GM23248 (cell line): Measurements from ENCODE around the gene IFT74. TPM values are rescaled to one million over a fixed set of nuclear protein-coding genes. Genes with fewer than 3 reads are reported as not detected.

Experiments
- DNase-seq: peaks from one replicate; pipeline ENCODE4 v3.0.0-alpha.2; 2015
- H2AFZ ChIP-seq: fragments of 200-600 bp; sonication (generic); 2 replicates; pipeline ENCODE4 v1.6.1; 2016; ENCODE audit warnings: antibody characterized with exemption
- H3F3A ChIP-seq: fragments of 200-600 bp; sonication (generic); 2 replicates; pipeline ENCODE4 v1.6.1; 2016; ENCODE audit warnings: mild to moderate bottlenecking, antibody characterized with exemption, mixed run types; ENCODE audit not compliant: insufficient read depth
- H3K27ac ChIP-seq: fragments of 200-600 bp; sonication (generic); 2 replicates; pipeline ENCODE4 v1.5.1; 2016; ENCODE audit warnings: mild to moderate bottlenecking
- H3K27me3 ChIP-seq: fragments of 200-600 bp; sonication (generic); replicated peaks from 2 replicates; pipeline ENCODE4 v1.6.1; 2016; ENCODE audit warnings: mild to moderate bottlenecking; ENCODE audit not compliant: insufficient read depth
- H3K36me3 ChIP-seq: fragments of 200-600 bp; sonication (generic); 2 replicates; pipeline ENCODE4 v1.6.1; 2016; ENCODE audit warnings: low read depth, mild to moderate bottlenecking
- H3K4me1 ChIP-seq: fragments of 200-600 bp; sonication (generic); 2 replicates; pipeline ENCODE4 v1.6.1; 2016; ENCODE audit warnings: mild to moderate bottlenecking; ENCODE audit not compliant: insufficient read depth
- H3K4me2 ChIP-seq: fragments of 200-600 bp; sonication (generic); one replicate; pipeline ENCODE4 v1.6.1; 2016; ENCODE audit warnings: mild to moderate bottlenecking; ENCODE audit not compliant: unreplicated experiment
- H3K4me3 ChIP-seq: fragments of 200-600 bp; sonication (generic); 2 replicates; pipeline ENCODE4 v1.5.1; 2016; ENCODE audit warnings: mild to moderate bottlenecking
- H3K79me2 ChIP-seq: fragments of 200-600 bp; sonication (generic); 2 replicates; pipeline ENCODE4 v1.6.1; 2016; ENCODE audit warnings: mild to moderate bottlenecking; ENCODE audit not compliant: insufficient read depth
- H3K9ac ChIP-seq: fragments of 200-600 bp; sonication (generic); 2 replicates; pipeline ENCODE4 v1.6.1; 2016; ENCODE audit warnings: mild to moderate bottlenecking
- H3K9me2 ChIP-seq: fragments of 200-600 bp; sonication (generic); 2 replicates; pipeline ENCODE4 v1.6.1; 2016; ENCODE audit warnings: mixed run types, mild to moderate bottlenecking, moderate library complexity; ENCODE audit not compliant: insufficient read depth
- H3K9me3 ChIP-seq: fragments of 200-600 bp; sonication (generic); one replicate; pipeline ENCODE4 v1.6.1; 2017; ENCODE audit warnings: low read depth
- H4K20me1 ChIP-seq: fragments of 200-600 bp; sonication (generic); 2 replicates; pipeline ENCODE4 v1.6.0; 2016; ENCODE audit not compliant: insufficient read depth
- EZH2 ChIP-seq: fragments of 200-600 bp; sonication (generic); IDR thresholded peaks from 2 replicates; pipeline ENCODE4 v1.6.1; 2018; ENCODE audit warnings: antibody characterized with exemption, mild to moderate bottlenecking; ENCODE audit not compliant: insufficient read depth, poor library complexity, severe bottlenecking
- EZH2phosphoT487 ChIP-seq: fragments of 200-600 bp; sonication (generic); IDR thresholded peaks from 2 replicates; pipeline ENCODE4 v1.6.1; 2018; ENCODE audit warnings: antibody characterized with exemption, moderate library complexity, mild to moderate bottlenecking, low read depth; ENCODE audit not compliant: insufficient read depth
- whole genome bisulfite sequencing, 2 experiments: methylation state at CpG; one replicate each; pipeline ENCODE4 v1.1.6; 2015 to 2017; ENCODE audit warnings: low lambda C conversion rate in 2 of 2, low coverage in 1 of 2; ENCODE audit errors: missing lambda C conversion rate in 2 of 2; 5-methylcytosine and 5-hydroxymethylcytosine counted together
- in situ Hi-C: fragments of 300-500 bp; cut with MboI; formaldehyde crosslinking; loops from 2 replicates; pipeline ENCODE4 v1.15.0; 2020
- polyA plus RNA-seq: library from polyadenylated mRNA; unstranded; fragments of >200 nt; fragmentation: Nextera tagmentation; extraction: Ambion mirVana; gene quantifications from 2 replicates; pipeline ENCODE4 v1.2.1, GENCODE V29; 2016
- total RNA-seq: library from RNA; depleted of rRNA; stranded (reverse); fragments of >200 nt; shearing (Covaris generic); gene quantifications from 2 replicates; pipeline ENCODE4 v1.2.3, GENCODE V29; 2014

IFT74 gene
- total and polyA plus RNA-seq, 2 experiments from 2014 or later = 10.1 to 20.9 TPM

DNA sequence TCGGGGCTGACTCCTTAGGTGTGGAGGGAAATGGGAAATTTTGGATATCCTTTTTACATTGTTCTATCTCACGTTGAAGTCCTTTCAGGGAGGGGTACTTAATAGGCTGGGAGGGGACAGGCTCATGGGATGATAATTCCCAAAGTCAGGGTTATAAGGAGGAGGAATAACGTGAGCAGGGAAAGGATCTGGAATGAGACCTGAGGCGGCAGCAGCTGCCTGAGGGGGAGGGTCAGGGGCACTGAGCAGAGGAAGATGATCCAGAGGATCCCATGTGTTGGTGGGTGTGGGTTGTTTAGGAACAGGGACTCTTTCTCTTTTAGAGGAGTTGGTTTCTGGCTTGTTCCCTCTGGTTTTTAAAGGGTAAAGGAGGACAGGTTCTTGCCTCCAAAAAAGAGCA is 18.7 kb downstream of the IFT74 start:
- H3K27ac ChIP-seq = no peak overlapping the region
- no peak overlapping the region for H3K4me2 ChIP-seq
- no peaks in the 10 kb centered on the region for H4K20me1 ChIP-seq
- no peak overlapping the region for H3K4me3 ChIP-seq
- H3K79me2 ChIP-seq = peaks cover 16% of the 10 kb centered on the region
- no peak for DNase-seq
- H3K4me1 ChIP-seq = 0 out of 2 replicates have a peak, but pooled peaks cover 4% of the 10 kb centered on the region
- no peaks in the 10 kb centered on the region for H3K27me3 ChIP-seq
- in situ Hi-C loops = no loop called here
- H3K36me3 ChIP-seq = no peaks in the 10 kb centered on the region
- H3K9me2 ChIP-seq = no peaks in the 10 kb centered on the region
- WGBS, 2 experiments = 80 to 90% methylated on average over 4 of the region's 4 CpGs
- TF ChIP-seq EZH2 (no peak), EZH2phosphoT487 (no peak)
- no peaks in the 10 kb centered on the region for H3K9me3 ChIP-seq
- H3F3A ChIP-seq = no peaks in the 10 kb centered on the region
- no peak overlapping the region for H2AFZ ChIP-seq
- no peak overlapping the region for H3K9ac ChIP-seq

DNA sequence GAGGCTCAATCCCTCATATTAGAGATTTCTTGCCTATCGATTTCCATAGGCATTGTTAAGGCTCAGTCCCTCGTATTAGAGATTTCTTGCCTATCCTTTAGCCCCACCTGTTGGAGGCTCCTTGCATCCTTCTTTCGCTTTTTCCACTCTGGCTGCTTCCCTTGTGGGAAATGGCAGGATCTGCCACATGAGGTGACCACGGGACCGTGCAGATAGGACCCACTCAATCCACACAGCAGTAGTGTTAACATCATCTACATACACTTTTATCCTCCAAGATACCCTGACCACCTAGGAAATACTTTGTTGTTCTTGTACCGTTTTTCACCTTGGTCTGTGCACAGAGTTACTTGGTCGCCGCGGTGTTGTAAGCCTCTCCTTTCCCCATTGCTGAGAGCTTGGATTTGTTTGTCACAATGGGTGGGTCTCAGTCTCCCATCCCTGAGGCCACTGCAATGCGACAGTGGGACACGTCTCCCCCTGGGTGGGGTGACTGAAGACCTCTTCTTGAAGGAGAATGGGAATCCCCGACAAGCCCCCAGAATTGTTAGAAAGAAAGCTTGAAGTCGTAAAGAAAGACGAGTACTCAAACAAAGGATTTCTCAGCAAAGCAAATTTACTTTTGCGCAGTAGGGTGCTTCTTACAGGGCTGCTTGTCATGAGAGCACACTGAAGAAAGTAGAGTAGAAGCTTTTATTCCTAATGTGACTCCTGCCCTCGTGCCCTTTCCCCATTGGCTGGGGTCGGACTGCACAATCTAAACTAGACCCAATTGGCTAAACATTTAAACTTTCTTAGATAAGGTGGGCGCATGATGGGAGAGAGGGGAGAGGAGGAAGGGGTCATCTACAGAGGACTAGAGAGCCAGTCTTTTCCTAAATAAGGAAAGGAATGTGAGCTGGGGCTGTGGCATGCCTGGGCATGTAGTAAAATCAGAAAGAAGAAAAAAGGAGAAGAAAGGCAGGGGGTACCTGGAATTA is 19.8 kb downstream of the IFT74 start:
- no peak overlapping the region for H3K9ac ChIP-seq
- no peak overlapping the region for H3K4me2 ChIP-seq
- H3K36me3 ChIP-seq = no peaks in the 10 kb centered on the region
- 0 out of 2 replicates have a peak, but pooled peaks cover 4% of the 10 kb centered on the region for H3K4me1 ChIP-seq
- TF ChIP-seq EZH2phosphoT487 (no peak), EZH2 (no peak)
- no peaks in the 10 kb centered on the region for H3K27me3 ChIP-seq
- H3K9me2 ChIP-seq = no peaks in the 10 kb centered on the region
- in situ Hi-C loops = no loop called here
- peak overlapping the region; percentile 8 for H2AFZ ChIP-seq
- no peaks in the 10 kb centered on the region for H4K20me1 ChIP-seq
- H3K27ac ChIP-seq = no peak overlapping the region
- peaks cover 6% of the 10 kb centered on the region; the same call in 1 of the 2 replicates for H3K79me2 ChIP-seq
- DNase-seq = peak; percentile 49
- H3K4me3 ChIP-seq = no peak overlapping the region
- no peaks in the 10 kb centered on the region for H3K9me3 ChIP-seq
- H3F3A ChIP-seq = no peaks in the 10 kb centered on the region
- WGBS, 2 experiments = 77 to 81% methylated on average over 18 of the region's 18 CpGs

DNA sequence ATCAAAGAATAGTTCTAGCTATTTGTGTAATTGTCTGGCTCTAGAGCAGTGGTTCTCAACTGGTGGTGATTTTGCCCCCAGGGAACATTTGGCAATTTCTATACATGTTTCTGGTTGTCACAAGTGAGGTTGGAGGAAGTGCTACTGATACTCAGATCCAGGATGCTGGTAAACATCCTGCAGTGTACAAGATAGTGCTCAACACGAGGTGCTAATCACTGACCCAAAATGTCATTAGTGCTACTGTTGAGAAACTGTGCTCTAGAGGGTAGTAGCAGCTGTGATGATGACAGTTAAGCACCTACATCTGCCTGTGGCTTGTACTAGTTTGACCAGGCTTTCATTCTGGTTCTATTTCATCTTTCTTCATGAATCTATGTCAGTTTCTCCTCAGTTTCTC is 27.1 kb downstream of the IFT74 start:
- Histone ChIP-seq H3K4me2 (no peak overlapping the region), H3K79me2 (no peaks in the 10 kb centered on the region), H3K27me3 (no peaks in the 10 kb centered on the region), H3K4me3 (no peak overlapping the region), H3F3A (no peaks in the 10 kb centered on the region), H4K20me1 (no peaks in the 10 kb centered on the region), H3K4me1 (no peaks in the 10 kb centered on the region), H3K9ac (no peak overlapping the region), H3K9me3 (no peaks in the 10 kb centered on the region), H2AFZ (no peak overlapping the region), H3K27ac (no peak overlapping the region), H3K9me2 (no peaks in the 10 kb centered on the region), H3K36me3 (no peaks in the 10 kb centered on the region)
- in situ Hi-C loops = no loop called here
- DNase-seq = no peak
- 67 to 93% methylated on average over 1 of the region's 1 CpG for WGBS, 2 experiments
- TF ChIP-seq EZH2 (no peak), EZH2phosphoT487 (no peak)

DNA sequence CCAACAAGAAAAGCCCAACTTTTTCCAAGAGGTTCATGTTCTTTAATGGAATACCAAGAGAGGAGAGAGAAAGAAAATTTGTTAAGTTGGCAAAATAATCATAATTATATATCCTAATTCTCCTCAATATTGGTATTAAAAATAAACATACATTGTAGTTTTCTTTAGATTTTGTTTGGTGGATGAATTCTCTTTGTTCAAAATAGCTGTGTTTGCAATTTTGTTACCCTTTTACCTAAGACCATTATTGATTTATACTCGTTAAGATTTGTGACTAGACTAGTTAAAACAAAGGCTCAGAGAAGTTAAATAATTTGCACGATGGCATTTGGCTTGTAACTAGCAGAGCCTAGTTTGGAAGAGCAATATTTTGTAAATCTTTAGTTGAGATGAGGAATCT is 39.6 kb downstream of the IFT74 start:
- no peak overlapping the region for H3K9ac ChIP-seq
- no peaks in the 10 kb centered on the region for H3K4me1 ChIP-seq
- no peak for TF ChIP-seq EZH2
- no peak for TF ChIP-seq EZH2phosphoT487
- H3K9me3 ChIP-seq = no peaks in the 10 kb centered on the region
- no peak overlapping the region for H3K4me3 ChIP-seq
- no peak overlapping the region for H2AFZ ChIP-seq
- WGBS, 2 experiments = 89 to 90% methylated on average over 2 of the region's 2 CpGs
- H4K20me1 ChIP-seq = no peaks in the 10 kb centered on the region
- no peak overlapping the region for H3K4me2 ChIP-seq
- no peak overlapping the region for H3K27ac ChIP-seq
- in situ Hi-C loops = no loop called here
- no peaks in the 10 kb centered on the region for H3K36me3 ChIP-seq
- no peaks in the 10 kb centered on the region for H3K79me2 ChIP-seq
- H3K9me2 ChIP-seq = no peaks in the 10 kb centered on the region
- H3F3A ChIP-seq = no peaks in the 10 kb centered on the region
- no peaks in the 10 kb centered on the region for H3K27me3 ChIP-seq
- no peak for DNase-seq
